ENCODE measurements around the gene HERPUD1.

DNA sequence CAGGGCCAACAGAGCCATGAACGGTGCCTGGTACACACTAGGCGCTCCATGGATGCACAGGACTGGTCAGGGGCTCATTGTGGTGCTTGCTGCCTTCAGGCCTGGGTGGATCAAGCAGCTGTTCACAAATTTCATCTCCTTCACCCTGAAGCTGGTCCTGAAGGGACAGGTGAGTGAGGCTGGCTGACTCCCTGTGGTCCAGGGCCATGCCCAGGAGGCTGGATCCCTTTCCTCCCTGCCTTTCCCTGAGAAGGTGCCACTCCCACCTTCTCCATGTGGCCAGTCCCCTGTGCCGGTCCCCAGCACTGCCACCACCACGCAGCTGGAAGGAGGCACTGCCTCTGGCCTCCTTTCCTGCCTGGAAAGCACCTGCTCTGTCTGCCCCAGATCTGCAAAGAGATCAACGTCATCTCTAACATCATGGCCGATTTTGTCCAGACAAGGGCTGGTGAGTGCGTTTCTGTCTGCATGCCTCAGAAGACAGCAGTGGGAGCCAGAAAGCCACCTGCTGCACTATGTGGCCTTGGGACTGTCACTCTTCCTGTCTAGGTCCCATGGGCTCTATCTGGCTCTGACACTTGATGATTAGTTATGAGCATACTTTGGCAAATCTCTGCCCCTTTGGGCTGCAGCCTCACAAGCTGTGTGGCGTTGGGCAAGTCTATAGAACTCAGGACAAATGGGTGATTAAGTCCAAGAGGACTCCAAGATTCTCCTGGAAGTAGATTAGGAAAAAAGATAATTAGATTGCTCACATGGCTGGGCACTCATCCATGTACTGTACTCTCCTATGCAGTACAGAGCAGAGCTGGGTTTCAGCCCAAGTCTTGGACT lies 39.2 kb downstream of the HERPUD1 start:
- TF ChIP-seq ZFP30 (CRISPR knock-in tag; IDR thresholded peaks at IDR 0.05) (no peak), ZFP3 (CRISPR knock-in tag; IDR thresholded peaks at IDR 0.05) (no peak)
- TF ChIP-seq, protein P1, sequence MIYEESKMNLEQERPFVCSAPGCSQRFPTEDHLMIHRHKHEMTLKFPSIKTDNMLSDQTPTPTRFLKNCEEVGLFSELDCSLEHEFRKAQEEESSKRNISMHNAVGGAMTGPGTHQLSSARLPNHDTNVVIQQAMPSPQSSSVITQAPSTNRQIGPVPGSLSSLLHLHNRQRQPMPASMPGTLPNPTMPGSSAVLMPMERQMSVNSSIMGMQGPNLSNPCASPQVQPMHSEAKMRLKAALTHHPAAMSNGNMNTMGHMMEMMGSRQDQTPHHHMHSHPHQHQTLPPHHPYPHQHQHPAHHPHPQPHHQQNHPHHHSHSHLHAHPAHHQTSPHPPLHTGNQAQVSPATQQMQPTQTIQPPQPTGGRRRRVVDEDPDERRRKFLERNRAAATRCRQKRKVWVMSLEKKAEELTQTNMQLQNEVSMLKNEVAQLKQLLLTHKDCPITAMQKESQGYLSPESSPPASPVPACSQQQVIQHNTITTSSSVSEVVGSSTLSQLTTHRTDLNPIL (CRISPR knock-in tag; IDR thresholded peaks at IDR 0.05; ENCODE audit: low read depth) = no peak

All from SK-N-SH treated with all-trans-retinoic acid at 6 μM for 48 hours (cell line).